OCI-LY1 (cell line): ENCODE data around the gene PAFAH2.

ENCODE experiments used
- EZH2 ChIP-seq: fragments of 200-600 bp; sonication (generic), shearing (Covaris generic); IDR thresholded peaks from 2 replicates; pipeline ENCODE4 v1.8.0; 2017; ENCODE audit warnings: borderline replicate concordance, mixed run types, mild to moderate bottlenecking, antibody characterized with exemption, low read length, moderate library complexity, mixed read lengths
- TF ChIP-seq, protein P1 (sequence below): fragments of 200-600 bp; sonication (generic), shearing (Covaris generic); IDR thresholded peaks from 2 replicates; pipeline ENCODE4 v1.5.1; 2017; ENCODE audit warnings: mild to moderate bottlenecking, antibody characterized with exemption, low read length, moderate library complexity, mixed read lengths

DNA sequence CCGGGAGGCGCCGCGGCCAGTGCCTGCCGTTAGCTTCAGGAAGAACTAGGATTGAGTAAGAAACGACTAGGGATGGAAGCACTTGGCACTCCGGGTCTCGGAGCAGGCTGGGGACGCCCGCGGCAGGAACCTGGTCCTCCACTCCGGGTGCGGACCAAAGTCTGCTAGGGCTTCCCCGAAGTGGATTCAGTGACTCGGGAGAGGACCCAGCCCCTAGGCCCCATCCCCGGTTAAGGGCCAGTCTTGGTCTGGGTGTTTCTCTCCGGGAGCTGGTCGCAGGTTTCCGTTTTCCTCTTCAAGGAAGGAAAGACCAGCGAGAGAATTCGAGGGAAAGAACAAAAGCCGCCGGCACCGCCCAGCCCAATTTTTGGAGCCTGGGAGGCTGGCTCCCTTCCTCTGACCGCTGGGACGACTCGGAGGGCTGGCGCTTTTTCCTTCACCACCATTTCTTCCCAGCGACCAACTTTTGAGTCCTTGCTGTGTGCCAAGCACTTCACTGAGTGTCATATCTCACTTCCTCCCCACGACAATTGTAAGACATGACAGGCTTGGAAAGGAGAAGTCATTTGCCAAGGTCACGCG is 74.8 kb downstream of the PAFAH2 start:
- TF ChIP-seq, protein P1, sequence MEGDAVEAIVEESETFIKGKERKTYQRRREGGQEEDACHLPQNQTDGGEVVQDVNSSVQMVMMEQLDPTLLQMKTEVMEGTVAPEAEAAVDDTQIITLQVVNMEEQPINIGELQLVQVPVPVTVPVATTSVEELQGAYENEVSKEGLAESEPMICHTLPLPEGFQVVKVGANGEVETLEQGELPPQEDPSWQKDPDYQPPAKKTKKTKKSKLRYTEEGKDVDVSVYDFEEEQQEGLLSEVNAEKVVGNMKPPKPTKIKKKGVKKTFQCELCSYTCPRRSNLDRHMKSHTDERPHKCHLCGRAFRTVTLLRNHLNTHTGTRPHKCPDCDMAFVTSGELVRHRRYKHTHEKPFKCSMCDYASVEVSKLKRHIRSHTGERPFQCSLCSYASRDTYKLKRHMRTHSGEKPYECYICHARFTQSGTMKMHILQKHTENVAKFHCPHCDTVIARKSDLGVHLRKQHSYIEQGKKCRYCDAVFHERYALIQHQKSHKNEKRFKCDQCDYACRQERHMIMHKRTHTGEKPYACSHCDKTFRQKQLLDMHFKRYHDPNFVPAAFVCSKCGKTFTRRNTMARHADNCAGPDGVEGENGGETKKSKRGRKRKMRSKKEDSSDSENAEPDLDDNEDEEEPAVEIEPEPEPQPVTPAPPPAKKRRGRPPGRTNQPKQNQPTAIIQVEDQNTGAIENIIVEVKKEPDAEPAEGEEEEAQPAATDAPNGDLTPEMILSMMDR = no peak
- TF ChIP-seq EZH2 = no peak
